ENCODE results near the gene DIS3. TPM values are rescaled to one million over a fixed set of nuclear protein-coding genes. Genes with fewer than 3 reads are reported as not detected.
"Not testable (repeated sequence)": the region's sequence is repeated elsewhere in the genome, so short reads cannot be mapped to it uniquely, and the experiment has no call there.

Gene DIS3
- total RNA-seq, 1 donor from 2014 or later, result 33.1 TPM

DNA sequence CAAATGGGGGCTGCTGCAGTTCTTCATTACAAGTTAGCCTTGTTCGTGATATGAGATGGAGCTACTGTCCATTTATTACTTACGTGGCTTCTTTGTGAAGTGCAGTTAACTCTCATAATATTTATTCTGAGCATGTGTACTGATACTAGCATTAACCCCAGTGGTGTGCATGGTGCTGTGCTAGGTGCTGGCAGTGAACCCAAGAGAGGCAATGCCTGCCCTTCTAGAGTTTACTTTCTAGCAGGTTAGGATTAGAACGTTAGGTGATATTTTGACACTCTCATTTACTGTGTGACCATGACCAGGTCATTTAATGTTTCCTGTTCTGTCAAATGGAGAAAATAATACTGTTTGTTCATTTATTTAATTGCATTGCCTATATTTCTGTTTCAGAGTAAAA is 17.1 kb upstream of the DIS3 start:
- H3K4me3 Mint-ChIP-seq (ENCODE audit: unreplicated experiment), result no peak overlapping the region

DNA sequence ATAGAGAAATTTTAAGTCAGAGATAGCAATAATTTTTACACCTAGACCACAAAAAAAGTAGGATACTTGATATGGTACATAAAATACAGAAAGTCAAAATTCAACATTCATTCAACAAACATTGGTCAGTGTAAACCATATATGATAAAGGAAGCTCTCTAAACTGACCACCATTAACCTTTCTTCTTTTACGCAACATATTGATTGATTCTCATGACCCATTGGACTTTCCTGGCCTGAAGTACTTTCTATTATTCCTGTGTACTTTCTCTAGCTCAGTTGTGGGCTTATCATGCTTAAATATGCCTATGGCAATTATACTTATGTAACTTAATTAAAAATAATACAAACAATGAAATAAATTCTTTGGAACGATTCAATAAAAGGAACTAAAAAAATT is 10.9 kb upstream of the DIS3 start:
- Mint-ChIP-seq H3K36me3 (ENCODE audit: unreplicated experiment) (peaks cover 12% of the 10 kb centered on the region), H3K9me3 (ENCODE audit: unreplicated experiment) (no peaks in the 10 kb centered on the region), H3K4me1 (ENCODE audit: low read depth, unreplicated experiment) (no peaks in the 10 kb centered on the region), H3K27me3 (ENCODE audit: unreplicated experiment) (no peaks in the 10 kb centered on the region), H3K27ac (ENCODE audit: unreplicated experiment) (no peak overlapping the region), H3K4me3 (ENCODE audit: unreplicated experiment) (no peak overlapping the region)
- no peak for DNase-seq
- TF ChIP-seq CTCF (IDR thresholded peaks at IDR 0.05; ENCODE audit: partially characterized antibody, unreplicated experiment), result no peak

More for the DNA sequence above, 17.1 kb upstream of the DIS3 start:
- H3K4me1 Mint-ChIP-seq (ENCODE audit: low read depth, unreplicated experiment), result no peaks in the 10 kb centered on the region
- no peak overlapping the region for H3K27ac Mint-ChIP-seq (ENCODE audit: unreplicated experiment)
- no peaks in the 10 kb centered on the region for H3K9me3 Mint-ChIP-seq (ENCODE audit: unreplicated experiment)
- peaks cover 8% of the 10 kb centered on the region for H3K36me3 Mint-ChIP-seq (ENCODE audit: unreplicated experiment)
- peaks cover 4% of the 10 kb centered on the region for H3K27me3 Mint-ChIP-seq (ENCODE audit: unreplicated experiment)
- TF ChIP-seq CTCF (IDR thresholded peaks at IDR 0.05; ENCODE audit: partially characterized antibody, unreplicated experiment), result no peak
- DNase-seq, result no peak

DNA sequence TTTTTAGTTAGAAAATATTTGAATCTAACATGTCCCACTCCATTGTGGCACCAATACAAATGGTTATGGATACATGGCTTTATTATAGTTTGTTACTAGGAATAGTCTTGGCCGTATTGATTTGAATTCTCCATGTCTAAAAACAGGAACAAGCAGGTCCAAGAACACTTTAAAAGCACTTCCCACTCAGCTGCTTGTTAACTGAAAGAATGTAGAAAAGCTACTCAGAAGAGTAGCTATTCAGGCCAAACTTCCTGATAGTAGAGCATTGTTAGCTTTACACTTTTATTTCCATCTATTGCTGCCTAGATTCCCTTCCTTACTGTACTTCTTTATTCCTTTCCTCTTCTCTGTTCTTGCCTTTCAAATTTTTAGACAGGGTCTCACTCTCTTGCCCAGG is 7.1 kb upstream of the DIS3 start:
- Mint-ChIP-seq H3K9me3 (ENCODE audit: unreplicated experiment) (no peaks in the 10 kb centered on the region), H3K27ac (ENCODE audit: unreplicated experiment) (no peak overlapping the region), H3K4me3 (ENCODE audit: unreplicated experiment) (no peak overlapping the region), H3K36me3 (ENCODE audit: unreplicated experiment) (peaks cover 4% of the 10 kb centered on the region), H3K27me3 (ENCODE audit: unreplicated experiment) (no peaks in the 10 kb centered on the region), H3K4me1 (ENCODE audit: low read depth, unreplicated experiment) (peaks cover under 1% of the 10 kb centered on the region)
- DNase-seq, result no peak
- no peak for TF ChIP-seq CTCF (IDR thresholded peaks at IDR 0.05; ENCODE audit: partially characterized antibody, unreplicated experiment)

DNA sequence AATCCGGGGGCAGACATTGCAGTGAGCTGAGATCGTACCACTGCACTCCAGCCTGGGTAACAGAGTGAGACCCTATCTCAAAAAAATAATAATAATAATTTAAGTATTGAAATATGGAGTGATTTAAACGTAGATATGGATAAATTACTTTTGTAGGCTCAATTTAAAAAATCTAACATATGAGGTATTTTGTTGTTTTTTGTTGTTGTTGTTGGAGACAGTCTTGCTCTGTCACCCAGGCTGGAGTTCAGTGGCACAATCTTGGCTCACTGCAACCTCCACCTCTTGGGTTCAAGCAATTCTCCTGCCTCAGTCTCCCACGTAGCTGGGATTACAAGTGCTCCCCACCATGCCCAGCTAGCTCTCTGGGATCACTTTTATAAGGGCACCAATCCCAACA is 3.0 kb upstream of the DIS3 start:
- not testable (repeated sequence) for H3K27me3 Mint-ChIP-seq (ENCODE audit: unreplicated experiment); H3K4me3 Mint-ChIP-seq (ENCODE audit: unreplicated experiment); DNase-seq; H3K27ac Mint-ChIP-seq (ENCODE audit: unreplicated experiment); H3K36me3 Mint-ChIP-seq (ENCODE audit: unreplicated experiment); H3K9me3 Mint-ChIP-seq (ENCODE audit: unreplicated experiment)
- H3K4me1 Mint-ChIP-seq (ENCODE audit: low read depth, unreplicated experiment), result peaks cover 14% of the 10 kb centered on the region

GRCh38 chr13:72782717-72783116 is 1.0 kb upstream of the DIS3 start:
- Mint-ChIP-seq H3K4me1 (ENCODE audit: low read depth, unreplicated experiment) (peaks cover 14% of the 10 kb centered on the region), H3K27ac (ENCODE audit: unreplicated experiment) (peak overlapping the region; percentile 87), H3K27me3 (ENCODE audit: unreplicated experiment) (peaks cover 2% of the 10 kb centered on the region), H3K36me3 (ENCODE audit: unreplicated experiment) (no peaks in the 10 kb centered on the region), H3K9me3 (ENCODE audit: unreplicated experiment) (peaks cover 7% of the 10 kb centered on the region), H3K4me3 (ENCODE audit: unreplicated experiment) (peak overlapping the region; percentile 99)
- DNase-seq, result no peak
- no peak for TF ChIP-seq CTCF (IDR thresholded peaks at IDR 0.05; ENCODE audit: partially characterized antibody, unreplicated experiment)

- Mint-ChIP-seq H3K9me3 (ENCODE audit: unreplicated experiment) (no peaks in the 10 kb centered on the region), H3K27ac (ENCODE audit: unreplicated experiment) (no peak overlapping the region), H3K27me3 (ENCODE audit: unreplicated experiment) (no peaks in the 10 kb centered on the region), H3K36me3 (ENCODE audit: unreplicated experiment) (no peaks in the 10 kb centered on the region), H3K4me1 (ENCODE audit: low read depth, unreplicated experiment) (no peaks in the 10 kb centered on the region), H3K4me3 (ENCODE audit: unreplicated experiment) (no peak overlapping the region)
- no peak for TF ChIP-seq CTCF (IDR thresholded peaks at IDR 0.05; ENCODE audit: partially characterized antibody, unreplicated experiment)
- no peak for DNase-seq
These were observed 7.7 kb downstream of the DIS3 start for GRCh38 chr13:72774019-72774418.
